ENCODE results near the gene LETM1.
A peak's percentile ranks its signal among the peaks of the same experiment; 100 is the strongest.

LETM1 gene

GRCh38 chr4:1809754-1810502 is 46.0 kb downstream of the LETM1 start:
- Histone ChIP-seq H3K4me2 (ENCODE audit: insufficient read depth, low read length, poor library complexity, severe bottlenecking) (no peak overlapping the region), H2BK5ac (ENCODE audit: low read length) (no peak overlapping the region), H3K27me3 (ENCODE audit: control insufficient read depth in 3 of 3, insufficient read depth in 3 of 3, low read depth in 1 of 3, low read length in 3 of 3) (no peaks in the 10 kb centered on the region), H2BK120ac (ENCODE audit: low read depth, low read length) (no peak overlapping the region), H2AFZ (ENCODE audit: low read length) (no peak overlapping the region), H2AK5ac (ENCODE audit: low read depth, low read length) (peak overlapping the region; percentile 6), H3K9me3 (replicated peaks in 1 of 2; ENCODE audit: control insufficient read depth in 2 of 2, insufficient read depth in 1 of 2, low read depth in 1 of 2, low read length in 2 of 2) (no peaks in the 10 kb centered on the region), H3K27ac (replicated peaks; ENCODE audit: low read length) (no peak overlapping the region), H3K79me1 (ENCODE audit: low read depth, low read length) (no peaks in the 10 kb centered on the region), H3K23ac (ENCODE audit: low read depth, low read length, poor library complexity) (peak overlapping the region; percentile 44), H3K18ac (ENCODE audit: low read length) (peak overlapping the region; percentile 90), H3K4me3 (ENCODE audit: low read length in 2 of 2) (no peak overlapping the region), H3K4ac (ENCODE audit: low read length) (no peak overlapping the region), H2BK15ac (ENCODE audit: low read length) (no peak overlapping the region), H3K36me3 (replicated peaks in 1 of 2; ENCODE audit: control insufficient read depth in 2 of 2, insufficient read depth in 2 of 2, low read length in 2 of 2) (peaks cover 12 to 56% of the 10 kb centered on the region in 2 donors), H2BK12ac (ENCODE audit: low read length) (no peak overlapping the region), H3K9ac (ENCODE audit: low read depth, low read length, poor library complexity) (peak overlapping the region; percentile 38), H3K4me1 (ENCODE audit: control insufficient read depth in 2 of 2, insufficient read depth in 1 of 2, low read depth in 1 of 2, low read length in 2 of 2) (no peaks in the 10 kb centered on the region), H4K8ac (ENCODE audit: low read depth, low read length) (no peak overlapping the region), H4K91ac (ENCODE audit: low read depth, low read length, poor library complexity) (no peak overlapping the region), H3K14ac (ENCODE audit: low read length) (no peak overlapping the region)
- DNase-seq (ENCODE audit: low spot score), result peak; percentile 76
- WGBS, 2 donors (ENCODE audit: extremely low coverage in 2 of 2, insufficient read length in 2 of 2, insufficient replicate concordance in 1 of 2), result no CpG with 5 or more reads among the region's 15 CpGs

- H4K8ac ChIP-seq (ENCODE audit: low read depth, low read length), result no peak overlapping the region
- no CpG with 5 or more reads among the region's 11 CpGs for WGBS, 2 donors (ENCODE audit: extremely low coverage in 2 of 2, insufficient read length in 2 of 2, insufficient replicate concordance in 1 of 2)
- H3K9ac ChIP-seq (ENCODE audit: low read depth, low read length, poor library complexity), result peak overlapping the region; percentile 38
- no peak for DNase-seq (ENCODE audit: low spot score)
- peaks cover 7 to 56% of the 10 kb centered on the region in 2 donors for H3K36me3 ChIP-seq (replicated peaks in 1 of 2; ENCODE audit: control insufficient read depth in 2 of 2, insufficient read depth in 2 of 2, low read length in 2 of 2)
- no peaks in the 10 kb centered on the region for H3K27me3 ChIP-seq (ENCODE audit: control insufficient read depth in 3 of 3, insufficient read depth in 3 of 3, low read depth in 1 of 3, low read length in 3 of 3)
- no peak overlapping the region for H3K4me2 ChIP-seq (ENCODE audit: insufficient read depth, low read length, poor library complexity, severe bottlenecking)
- no peak overlapping the region for H2AFZ ChIP-seq (ENCODE audit: low read length)
- no peak overlapping the region for H3K18ac ChIP-seq (ENCODE audit: low read length)
- peak overlapping the region; percentile 86 for H2AK5ac ChIP-seq (ENCODE audit: low read depth, low read length)
- no peak overlapping the region for H2BK15ac ChIP-seq (ENCODE audit: low read length)
- peak overlapping the region; percentile 81 for H3K23ac ChIP-seq (ENCODE audit: low read depth, low read length, poor library complexity)
- H3K14ac ChIP-seq (ENCODE audit: low read length), result peak overlapping the region; percentile 31
- H3K4me1 ChIP-seq (ENCODE audit: control insufficient read depth in 2 of 2, insufficient read depth in 1 of 2, low read depth in 1 of 2, low read length in 2 of 2), result no peaks in the 10 kb centered on the region
- no peak overlapping the region for H3K27ac ChIP-seq (replicated peaks; ENCODE audit: low read length)
- H3K4ac ChIP-seq (ENCODE audit: low read length), result no peak overlapping the region
- no peaks in the 10 kb centered on the region for H3K79me1 ChIP-seq (ENCODE audit: low read depth, low read length)
- H2BK120ac ChIP-seq (ENCODE audit: low read depth, low read length), result no peak overlapping the region
- H2BK12ac ChIP-seq (ENCODE audit: low read length), result no peak overlapping the region
- no peak overlapping the region for H3K4me3 ChIP-seq (ENCODE audit: low read length in 2 of 2)
- no peaks in the 10 kb centered on the region for H3K9me3 ChIP-seq (replicated peaks in 1 of 2; ENCODE audit: control insufficient read depth in 2 of 2, insufficient read depth in 1 of 2, low read depth in 1 of 2, low read length in 2 of 2)
- no peak overlapping the region for H4K91ac ChIP-seq (ENCODE audit: low read depth, low read length, poor library complexity)
- H2BK5ac ChIP-seq (ENCODE audit: low read length), result no peak overlapping the region
These were observed 46.9 kb downstream of the LETM1 start for GRCh38 chr4:1808851-1809753.

- no peak overlapping the region for H3K9ac ChIP-seq (ENCODE audit: low read depth, low read length, poor library complexity)
- no peak overlapping the region for H2AK5ac ChIP-seq (ENCODE audit: low read depth, low read length)
- H3K4me1 ChIP-seq (ENCODE audit: control insufficient read depth in 2 of 2, insufficient read depth in 1 of 2, low read depth in 1 of 2, low read length in 2 of 2), result no peaks in the 10 kb centered on the region
- H2BK15ac ChIP-seq (ENCODE audit: low read length), result no peak overlapping the region
- H2BK12ac ChIP-seq (ENCODE audit: low read length), result no peak overlapping the region
- no peak overlapping the region for H2AFZ ChIP-seq (ENCODE audit: low read length)
- H3K23ac ChIP-seq (ENCODE audit: low read depth, low read length, poor library complexity), result no peak overlapping the region
- no peaks in the 10 kb centered on the region for H3K9me3 ChIP-seq (replicated peaks in 1 of 2; ENCODE audit: control insufficient read depth in 2 of 2, insufficient read depth in 1 of 2, low read depth in 1 of 2, low read length in 2 of 2)
- no peak overlapping the region for H3K4ac ChIP-seq (ENCODE audit: low read length)
- DNase-seq (ENCODE audit: low spot score), result no peak
- no peaks in the 10 kb centered on the region for H3K27me3 ChIP-seq (ENCODE audit: control insufficient read depth in 3 of 3, insufficient read depth in 3 of 3, low read depth in 1 of 3, low read length in 3 of 3)
- H3K79me1 ChIP-seq (ENCODE audit: low read depth, low read length), result no peaks in the 10 kb centered on the region
- H2BK120ac ChIP-seq (ENCODE audit: low read depth, low read length), result no peak overlapping the region
- no peak overlapping the region for H2BK5ac ChIP-seq (ENCODE audit: low read length)
- H3K14ac ChIP-seq (ENCODE audit: low read length), result no peak overlapping the region
- H3K18ac ChIP-seq (ENCODE audit: low read length), result no peak overlapping the region
- H4K91ac ChIP-seq (ENCODE audit: low read depth, low read length, poor library complexity), result no peak overlapping the region
- peaks cover 3 to 56% of the 10 kb centered on the region in 2 donors for H3K36me3 ChIP-seq (replicated peaks in 1 of 2; ENCODE audit: control insufficient read depth in 2 of 2, insufficient read depth in 2 of 2, low read length in 2 of 2)
- no peak overlapping the region for H4K8ac ChIP-seq (ENCODE audit: low read depth, low read length)
- H3K4me2 ChIP-seq (ENCODE audit: insufficient read depth, low read length, poor library complexity, severe bottlenecking), result no peak overlapping the region
- H3K27ac ChIP-seq (replicated peaks; ENCODE audit: low read length), result no peak overlapping the region
- no peak overlapping the region for H3K4me3 ChIP-seq (ENCODE audit: low read length in 2 of 2)
- WGBS, 2 donors (ENCODE audit: extremely low coverage in 2 of 2, insufficient read length in 2 of 2, insufficient replicate concordance in 1 of 2), result no CpG with 5 or more reads among the region's 6 CpGs
These were observed 47.6 kb downstream of the LETM1 start for GRCh38 chr4:1808396-1808795.

GRCh38 chr4:1807332-1807777 is 48.6 kb downstream of the LETM1 start:
- no peak overlapping the region for H2BK5ac ChIP-seq (ENCODE audit: low read length)
- no peak overlapping the region for H3K4ac ChIP-seq (ENCODE audit: low read length)
- H2AK5ac ChIP-seq (ENCODE audit: low read depth, low read length), result no peak overlapping the region
- H3K14ac ChIP-seq (ENCODE audit: low read length), result no peak overlapping the region
- no peak for DNase-seq (ENCODE audit: low spot score)
- H3K4me1 ChIP-seq (ENCODE audit: control insufficient read depth in 2 of 2, insufficient read depth in 1 of 2, low read depth in 1 of 2, low read length in 2 of 2), result no peaks in the 10 kb centered on the region
- H4K91ac ChIP-seq (ENCODE audit: low read depth, low read length, poor library complexity), result no peak overlapping the region
- no peak overlapping the region for H2AFZ ChIP-seq (ENCODE audit: low read length)
- H3K4me3 ChIP-seq (ENCODE audit: low read length in 2 of 2), result no peak overlapping the region
- no peaks in the 10 kb centered on the region for H3K27me3 ChIP-seq (ENCODE audit: control insufficient read depth in 3 of 3, insufficient read depth in 3 of 3, low read depth in 1 of 3, low read length in 3 of 3)
- H3K4me2 ChIP-seq (ENCODE audit: insufficient read depth, low read length, poor library complexity, severe bottlenecking), result no peak overlapping the region
- H3K36me3 ChIP-seq (replicated peaks in 1 of 2; ENCODE audit: control insufficient read depth in 2 of 2, insufficient read depth in 2 of 2, low read length in 2 of 2), result peaks cover 1 to 57% of the 10 kb centered on the region in 2 donors
- H3K23ac ChIP-seq (ENCODE audit: low read depth, low read length, poor library complexity), result peak overlapping the region; percentile 20
- no peak overlapping the region for H4K8ac ChIP-seq (ENCODE audit: low read depth, low read length)
- no peak overlapping the region for H2BK12ac ChIP-seq (ENCODE audit: low read length)
- H3K9me3 ChIP-seq (replicated peaks in 1 of 2; ENCODE audit: control insufficient read depth in 2 of 2, insufficient read depth in 1 of 2, low read depth in 1 of 2, low read length in 2 of 2), result no peaks in the 10 kb centered on the region
- H3K27ac ChIP-seq (replicated peaks; ENCODE audit: low read length), result no peak overlapping the region
- no CpG with 5 or more reads among the region's 16 CpGs for WGBS, 2 donors (ENCODE audit: extremely low coverage in 2 of 2, insufficient read length in 2 of 2, insufficient replicate concordance in 1 of 2)
- peak overlapping the region; percentile 19 for H3K18ac ChIP-seq (ENCODE audit: low read length)
- H2BK15ac ChIP-seq (ENCODE audit: low read length), result no peak overlapping the region
- H2BK120ac ChIP-seq (ENCODE audit: low read depth, low read length), result no peak overlapping the region
- H3K79me1 ChIP-seq (ENCODE audit: low read depth, low read length), result no peaks in the 10 kb centered on the region
- H3K9ac ChIP-seq (ENCODE audit: low read depth, low read length, poor library complexity), result no peak overlapping the region

All from neuronal stem cell (in vitro differentiated cells).